CD4-positive, alpha-beta T cell treated with Interleukin-1 beta for 1 hour (primary cell): Measurements from ENCODE around the gene GJC1.

ENCODE experiments used
- DNase-seq, 2 donors: peaks; one replicate each; pipeline ENCODE4 v3.0.0-alpha.2; 2020 to 2022

The GJC1 gene

DNA sequence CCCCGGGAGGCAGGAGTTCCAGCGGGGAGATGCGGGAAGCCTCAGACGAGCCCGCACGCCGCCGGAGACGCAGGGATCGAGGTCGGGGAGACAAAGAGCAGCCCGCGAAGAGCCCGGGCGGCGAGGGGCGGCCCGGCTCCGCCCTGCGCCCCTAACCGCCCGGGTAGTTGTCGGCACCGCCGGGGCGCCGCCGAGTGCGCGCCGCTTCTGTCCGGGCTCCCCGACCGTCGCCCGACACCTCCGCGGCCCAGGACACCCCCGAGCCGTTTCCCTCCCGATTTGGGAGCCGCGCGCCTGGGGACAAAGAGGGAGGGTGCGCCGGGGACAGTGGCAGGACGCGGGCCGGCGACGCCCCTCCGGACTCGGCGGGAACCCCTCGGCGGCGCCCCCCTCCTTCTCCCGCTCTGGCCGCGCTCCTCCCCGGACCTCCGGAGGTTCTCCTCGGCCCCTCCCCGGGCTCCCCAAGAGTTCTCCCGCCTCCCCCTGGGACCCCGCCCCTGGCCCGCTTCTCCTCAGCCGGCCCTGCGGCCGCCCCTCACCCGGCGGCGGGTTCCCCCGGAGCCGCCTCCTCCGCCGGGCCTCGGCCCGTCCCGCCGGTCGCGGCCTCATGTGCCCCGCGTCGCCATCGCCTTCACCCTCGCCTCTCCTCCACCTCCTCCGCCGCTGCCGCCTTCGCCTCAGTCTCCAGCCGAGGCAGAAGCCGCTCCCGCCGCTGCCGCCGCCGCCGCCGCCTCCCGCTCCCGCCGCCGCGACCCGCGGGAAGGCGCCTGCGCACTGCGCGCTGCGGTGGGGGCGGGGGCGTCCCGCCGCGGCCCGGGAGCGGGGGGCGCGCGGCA, at the start of gene GJC1:
Gene GJC1, minus strand, starts transcription at position 765 of the 836 bp plus-strand sequence. CDS start 24,470 bp downstream, outside the sequence.
- peak in 1 of 2 donors; percentile 8 for DNase-seq

- DNase-seq: no peak
Measured at GRCh38 chr17:44879376-44879775, 49.3 kb upstream of the GJC1 start.

DNA sequence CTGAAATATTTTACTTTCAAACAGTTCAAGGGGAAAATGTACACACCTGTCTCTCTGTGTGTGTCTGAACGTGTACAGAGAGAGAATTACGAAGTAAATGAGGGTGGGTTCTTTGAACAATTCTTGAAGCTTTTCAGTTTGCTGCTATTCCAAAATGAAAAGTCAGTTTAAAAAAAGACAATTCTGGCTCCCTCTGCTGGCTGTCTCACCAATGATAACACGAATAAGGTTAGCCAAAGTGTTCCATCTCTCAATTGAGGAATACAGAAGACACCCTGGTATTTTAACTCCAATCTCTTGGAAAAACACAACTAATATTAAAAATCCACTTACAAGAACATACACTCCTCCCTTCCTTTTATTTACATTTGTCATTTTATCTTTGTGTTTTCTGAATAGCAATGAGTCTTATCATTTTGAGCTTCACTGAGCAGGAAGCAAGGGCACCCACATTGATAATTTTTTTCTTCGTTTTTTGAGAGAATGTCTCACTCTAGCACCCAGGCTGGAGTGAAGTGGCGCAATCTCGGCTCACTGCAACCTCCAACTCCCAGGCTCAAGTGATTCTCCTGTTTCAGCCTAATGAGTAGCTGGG, 48.6 kb upstream of the GJC1 start:
- peak in 1 of 2 donors; percentile 37 for DNase-seq

DNA sequence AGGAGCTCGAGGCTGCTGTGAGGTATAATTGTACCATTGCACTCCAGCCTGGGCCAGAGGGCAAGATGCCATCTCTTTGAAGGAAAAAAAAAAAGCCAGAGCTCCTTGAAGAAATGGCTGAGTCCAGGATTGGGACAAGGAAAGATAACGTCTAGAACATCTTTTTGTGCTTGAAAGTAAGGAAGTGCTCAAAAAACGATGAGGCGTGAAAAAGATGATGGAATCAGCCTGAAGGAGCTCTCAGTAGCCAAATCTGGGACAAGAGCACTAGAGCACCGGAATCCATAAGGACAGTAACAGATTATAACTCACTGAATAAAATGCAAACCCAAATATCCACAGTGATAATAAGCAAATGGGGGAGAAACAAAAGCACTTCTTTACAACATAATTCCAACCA, 47.0 kb upstream of the GJC1 start:
- no peak for DNase-seq

- no peak for DNase-seq
Measured at GRCh38 chr17:44875761-44876160, 45.7 kb upstream of the GJC1 start.

DNA sequence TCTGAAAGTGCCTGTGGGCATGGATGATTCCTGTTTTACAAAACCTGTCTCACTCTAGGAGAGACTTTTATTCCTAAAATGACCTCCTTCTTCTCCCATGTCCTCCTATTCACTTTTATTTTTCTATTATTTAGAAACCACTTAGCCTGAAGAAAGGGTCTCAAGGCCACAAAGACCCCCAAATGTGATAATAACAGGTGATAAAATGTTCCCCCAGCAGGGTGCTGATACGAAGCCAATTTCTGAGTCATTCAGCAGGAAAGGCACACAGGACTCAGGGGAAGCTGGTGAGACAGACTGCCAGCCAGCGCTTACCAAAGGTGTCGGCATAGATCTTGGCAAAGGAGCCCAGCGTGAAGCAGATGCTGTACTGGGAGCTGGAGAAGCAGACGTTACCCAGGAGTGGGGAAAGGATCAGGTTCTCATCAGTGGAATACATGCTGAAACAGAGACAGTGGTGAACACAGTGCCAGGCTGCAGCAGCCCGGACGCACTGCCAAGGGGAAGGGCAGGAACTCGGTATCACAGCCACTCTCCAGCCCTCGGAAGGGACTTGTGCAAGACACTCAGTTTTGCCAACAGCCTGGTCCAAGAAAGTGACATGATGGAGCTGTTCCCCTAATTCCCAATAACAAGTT, 42.2 kb upstream of the GJC1 start:
- DNase-seq: no peak

DNA sequence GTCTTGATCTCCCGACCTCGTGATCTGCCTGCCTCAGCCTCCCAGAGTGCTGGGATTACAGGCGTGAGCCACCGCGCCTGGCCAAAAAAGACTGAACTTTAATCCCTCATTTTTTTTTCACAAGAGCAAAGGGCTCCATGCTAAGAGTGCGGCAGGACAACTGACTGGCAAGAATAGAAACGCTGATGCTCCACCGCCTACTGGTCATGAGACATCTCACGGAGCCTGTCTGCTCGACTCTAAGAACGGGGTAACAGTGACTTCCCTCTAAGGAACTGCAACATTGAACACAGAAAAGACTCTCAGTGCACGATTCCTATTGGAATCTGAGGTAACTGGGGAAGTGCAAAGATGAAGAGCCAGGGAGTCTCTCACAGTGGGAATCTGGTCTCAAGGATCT, 41.5 kb upstream of the GJC1 start:
- no peak for DNase-seq

DNA sequence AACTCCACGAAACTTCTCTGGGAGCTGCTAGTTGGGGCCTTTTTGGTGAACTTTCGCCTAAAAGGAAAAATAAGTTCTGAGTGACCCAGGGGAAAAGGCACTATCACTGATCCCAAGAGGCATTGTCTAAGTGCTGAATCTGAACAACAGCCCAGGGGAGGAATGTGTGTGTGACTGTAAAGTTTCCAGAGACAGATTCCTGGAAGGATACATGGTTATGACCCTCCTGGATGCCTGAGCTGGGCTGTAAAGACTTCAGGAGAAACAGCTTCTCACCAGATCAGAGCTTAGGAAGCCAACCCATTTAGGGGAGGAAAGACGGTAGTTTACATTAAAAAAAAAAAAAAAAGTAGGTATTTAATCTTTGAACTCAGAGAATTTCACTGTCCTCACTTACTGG, 37.8 kb upstream of the GJC1 start:
- no peak for DNase-seq

GRCh38 chr17:44865931-44866330, 35.8 kb upstream of the GJC1 start:
- no peak for DNase-seq

- DNase-seq: peak; percentile 56 to 73
Measured at GRCh38 chr17:44865231-44865660, 35.2 kb upstream of the GJC1 start.

GRCh38 chr17:44864831-44865230, 34.7 kb upstream of the GJC1 start:
- no peak for DNase-seq

GRCh38 chr17:44863061-44863918, 33.2 kb upstream of the GJC1 start:
- no peak for DNase-seq

DNA sequence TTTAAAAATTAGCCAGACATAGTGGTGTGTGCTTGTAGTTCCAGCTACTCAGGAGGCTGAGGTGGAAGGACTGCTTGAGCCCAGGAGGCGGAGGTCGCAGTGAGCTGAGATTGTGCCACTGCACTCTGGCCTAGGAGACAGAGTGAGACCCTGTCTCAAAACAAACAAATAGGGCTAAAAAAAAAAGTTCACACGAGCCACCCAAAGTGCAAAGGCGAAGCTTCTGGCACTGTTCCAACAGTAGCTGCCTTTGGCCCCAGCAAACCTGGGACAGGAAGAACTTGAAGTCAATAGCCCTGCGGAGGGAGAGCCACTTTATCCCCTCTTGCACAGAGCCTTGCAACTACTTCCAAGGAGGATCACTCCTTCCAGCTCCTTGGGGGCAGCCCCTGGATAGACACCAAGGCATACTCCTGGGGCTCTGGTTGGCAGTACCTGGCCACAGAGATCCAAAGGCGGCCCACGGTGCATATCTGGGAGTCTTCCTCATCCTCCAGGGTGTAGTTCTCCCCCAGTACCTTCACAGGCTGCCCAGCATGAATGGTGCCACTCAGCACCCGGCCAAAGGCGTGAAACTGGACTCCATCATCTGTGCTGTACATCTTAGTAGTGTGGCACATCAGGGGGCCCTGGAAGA, 32.3 kb upstream of the GJC1 start:
- no peak for DNase-seq

DNA sequence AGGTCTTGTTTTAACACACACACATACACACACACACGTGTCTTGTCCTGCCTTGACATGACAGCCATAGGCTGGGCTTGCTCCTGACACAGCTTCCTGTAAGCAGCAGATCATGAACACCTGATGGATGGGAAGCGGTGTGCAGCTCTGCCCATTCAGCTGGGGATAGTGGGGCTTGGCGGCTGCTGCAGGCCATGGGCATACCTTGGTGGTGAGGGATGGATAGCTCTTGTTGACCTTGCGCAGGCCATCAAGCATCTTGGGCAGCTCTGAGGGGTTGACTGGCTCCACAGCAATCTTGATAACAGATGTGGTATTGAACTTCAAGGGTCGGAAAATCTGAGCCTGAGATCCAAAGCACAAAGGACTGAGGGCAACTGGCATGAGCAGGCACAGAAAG, 29.6 kb upstream of the GJC1 start:
- DNase-seq: no peak

DNA sequence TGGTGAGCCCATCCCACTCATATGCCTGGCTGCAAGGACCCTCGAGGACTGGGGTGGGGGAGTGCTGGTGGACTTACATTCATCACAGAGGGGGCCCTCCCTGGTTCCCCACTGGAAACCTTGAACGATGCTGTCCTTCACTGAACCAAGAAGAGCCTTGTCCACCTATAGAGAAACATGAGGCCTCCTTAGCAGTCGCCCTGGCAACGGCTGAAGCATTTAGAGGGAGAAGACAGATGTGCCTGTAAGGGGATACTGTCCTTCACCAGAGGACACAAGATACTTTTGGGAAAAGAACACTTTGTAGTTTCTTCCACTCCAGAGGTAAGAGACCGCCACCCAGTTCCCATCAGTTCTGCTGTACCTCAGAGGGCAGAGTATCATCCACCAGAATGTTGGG, 24.1 kb upstream of the GJC1 start:
- DNase-seq: no peak

DNA sequence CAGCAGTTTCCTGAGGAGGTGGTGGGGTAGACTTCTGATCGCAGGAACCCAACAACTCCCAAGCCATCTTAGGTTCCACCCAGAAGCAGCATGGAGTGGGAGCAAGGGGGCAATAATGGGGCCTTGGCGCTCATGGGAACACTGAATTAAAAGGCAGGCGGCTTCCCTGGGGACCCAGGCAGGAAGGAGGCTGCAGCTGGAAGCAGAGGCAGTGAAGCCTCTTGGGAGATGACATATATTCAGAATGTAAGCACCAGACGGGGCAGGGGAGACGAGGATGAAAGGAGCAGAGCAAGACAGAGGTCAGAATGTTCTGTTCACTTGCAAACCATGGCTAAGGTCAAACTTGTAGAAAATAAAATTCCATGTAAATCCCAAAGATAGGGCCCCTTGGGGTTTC, 20.5 kb upstream of the GJC1 start:
- no peak for DNase-seq

- DNase-seq: no peak
Measured at GRCh38 chr17:44850025-44850424, 19.9 kb upstream of the GJC1 start.

DNA sequence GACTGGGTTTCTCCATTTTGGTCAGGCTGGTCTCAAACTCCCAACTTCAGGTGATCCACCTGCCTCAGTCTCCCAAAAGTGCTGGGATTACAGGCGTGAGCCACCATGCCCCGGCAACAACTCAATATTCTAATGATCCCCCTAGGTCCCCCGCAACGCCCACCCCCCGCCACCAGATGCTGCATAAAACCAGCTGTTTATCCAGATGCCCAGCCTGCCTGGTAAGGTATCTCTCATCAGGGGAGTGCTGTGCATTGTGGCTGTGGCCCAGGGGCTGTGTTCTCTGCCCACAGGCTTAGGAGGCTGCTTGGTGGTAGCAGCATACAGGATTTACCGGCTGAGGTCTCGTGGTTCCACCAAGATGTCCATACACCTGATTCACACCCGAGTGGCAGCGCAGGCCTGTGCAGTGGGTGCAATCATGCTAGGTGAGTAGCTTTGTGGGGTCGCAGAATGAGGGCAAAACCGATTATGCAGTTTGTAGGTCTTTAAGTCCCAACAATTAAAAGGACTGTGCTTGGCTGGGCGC, 18.9 kb upstream of the GJC1 start:
- no peak for DNase-seq

DNA sequence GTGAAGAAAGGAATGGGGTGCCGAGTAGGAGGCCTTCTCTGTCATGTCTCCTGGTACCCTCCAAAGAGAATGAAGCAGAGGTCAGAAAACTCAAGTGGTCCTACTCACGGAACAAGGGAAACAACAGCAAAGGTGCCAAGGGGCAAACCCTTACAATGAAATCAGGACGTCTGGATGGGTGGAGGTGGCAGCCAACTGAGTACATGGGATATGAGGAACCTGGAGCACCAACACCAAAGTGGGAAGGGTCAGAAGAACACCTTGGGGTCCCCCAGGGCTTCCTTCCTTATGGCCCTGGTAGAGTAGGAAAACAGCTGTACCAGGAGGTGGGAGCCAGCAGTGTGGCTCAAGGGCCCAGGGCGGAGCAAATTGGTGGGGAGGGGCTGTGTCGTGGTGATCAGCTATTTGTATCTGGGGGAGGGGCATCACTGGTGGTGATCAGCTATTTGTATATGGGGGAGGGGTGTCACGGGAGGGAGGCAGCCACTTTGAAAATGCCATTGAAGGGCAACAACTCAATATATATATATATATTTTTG, 18.2 kb upstream of the GJC1 start:
- no peak for DNase-seq

DNA sequence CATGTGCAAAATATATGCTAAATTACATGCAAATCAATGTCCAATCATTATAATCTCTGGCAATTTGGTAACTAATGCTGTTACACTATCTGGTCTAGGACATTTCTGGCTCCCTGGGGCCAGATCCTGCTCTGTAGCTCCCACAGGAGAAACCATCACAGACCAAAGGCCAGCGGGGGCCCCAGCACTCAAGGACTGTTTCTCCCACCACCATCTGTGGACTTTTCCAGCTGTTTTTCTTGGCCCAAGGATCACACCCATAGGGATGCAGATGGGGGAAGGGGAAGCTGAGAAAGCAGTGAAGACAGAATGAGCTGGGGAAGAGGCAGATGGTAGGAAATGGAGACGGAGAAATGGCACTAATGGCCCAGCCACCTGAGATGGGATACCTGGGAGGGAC, 17.5 kb upstream of the GJC1 start, which contains the start of gene HIGD1B:
Gene HIGD1B, plus strand, starts transcription at position 298 of the 400 bp plus-strand sequence. CDS start 270 bp downstream, outside the sequence.
- no peak for DNase-seq

DNA sequence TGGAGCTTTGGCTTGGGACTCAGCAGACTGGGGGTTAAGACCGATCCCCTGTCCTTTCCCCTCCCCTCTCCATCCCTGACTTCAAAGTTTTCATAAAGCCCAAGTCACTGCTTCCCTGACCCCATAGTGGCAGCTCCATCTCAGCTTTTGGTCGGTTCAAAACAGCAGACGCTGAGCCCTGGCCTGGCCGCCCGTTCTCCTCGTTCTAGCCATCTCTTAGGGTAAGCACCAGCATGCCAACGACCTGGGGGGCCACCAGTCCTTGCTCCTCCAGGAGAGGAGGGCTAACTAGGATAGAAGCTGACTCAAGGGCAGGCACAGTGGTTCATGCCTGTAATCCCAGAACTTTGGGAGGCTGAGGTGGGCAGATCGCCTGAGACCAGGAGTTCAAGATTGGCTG, 16.1 kb upstream of the GJC1 start:
- no peak for DNase-seq

DNA sequence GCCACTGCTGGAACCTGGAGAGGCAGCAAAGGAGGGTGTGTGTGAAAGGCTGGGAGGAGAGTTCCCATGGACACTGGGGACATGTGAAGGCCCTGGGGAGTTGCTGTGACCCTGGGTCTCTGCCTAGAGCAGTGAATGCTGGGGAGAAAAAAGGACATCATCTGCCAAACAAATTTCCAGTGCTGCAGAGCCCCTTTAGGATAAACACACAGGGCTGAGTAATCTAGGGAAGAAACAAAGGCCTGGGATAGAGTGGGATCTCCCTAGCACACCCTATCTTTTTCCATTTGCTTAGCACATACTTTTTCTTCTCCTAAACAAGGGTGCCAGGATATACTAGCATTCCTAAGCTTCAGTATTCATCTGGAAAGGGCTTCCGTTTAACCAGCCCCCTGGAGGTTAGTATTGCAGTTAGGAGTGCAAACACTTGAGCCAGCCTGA, 14.3 kb upstream of the GJC1 start:
- DNase-seq: no peak
